DMS53 treated with DMSO at 0.1 percent for 48 hours (cell line): Measurements from ENCODE around the gene SLC27A6.
"Not testable (repeated sequence)": the region's sequence is repeated elsewhere in the genome, so short reads cannot be mapped to it uniquely, and the experiment has no call there.

Experiments used
- DNase-seq: peaks from one replicate; lab custom pipeline; 2025; ENCODE audit not compliant: unreplicated experiment; lab: John Stamatoyannopoulos, UW

SLC27A6 gene

GRCh38 chr5:128965011-128965637 lies at the start of gene SLC27A6:
TSS of gene SLC27A6 (plus strand) at chr5:128965488. CDS start at chr5:128966138, 650 bp downstream.
- DNase-seq, result peak; percentile 22

- no peak for DNase-seq
Measured at GRCh38 chr5:128919542-128919941, 45.7 kb upstream of the SLC27A6 start.

GRCh38 chr5:128920345-128921215 lies 44.7 kb upstream of the SLC27A6 start:
- peak; percentile 48 for DNase-seq

- DNase-seq, result no peak
Measured at GRCh38 chr5:128924299-128924698, 41.0 kb upstream of the SLC27A6 start.

- DNase-seq, result no peak
Measured at GRCh38 chr5:128925973-128926372, 39.3 kb upstream of the SLC27A6 start.

- no peak for DNase-seq
Measured at GRCh38 chr5:128927644-128928043, 37.6 kb upstream of the SLC27A6 start.

- DNase-seq, result not testable (repeated sequence)
Measured at GRCh38 chr5:128932232-128932631, 33.1 kb upstream of the SLC27A6 start.

- DNase-seq, result not testable (repeated sequence)
Measured at GRCh38 chr5:128943100-128943499, 22.2 kb upstream of the SLC27A6 start.

- no peak for DNase-seq
Measured at GRCh38 chr5:128949847-128950546, 15.3 kb upstream of the SLC27A6 start.

GRCh38 chr5:128951301-128951700 lies 14.0 kb upstream of the SLC27A6 start:
- DNase-seq, result not testable (repeated sequence)

- no peak for DNase-seq
Measured at GRCh38 chr5:128956164-128956563, 9.1 kb upstream of the SLC27A6 start.

- DNase-seq, result no peak
Measured at GRCh38 chr5:128962211-128962610, 3.1 kb upstream of the SLC27A6 start.

GRCh38 chr5:128965638-128966302 lies 482 bp downstream of the SLC27A6 start:
- no peak for DNase-seq

GRCh38 chr5:128966375-128966774 lies 1.1 kb downstream of the SLC27A6 start:
- DNase-seq, result no peak

GRCh38 chr5:128966846-128967245 lies 1.6 kb downstream of the SLC27A6 start:
- no peak for DNase-seq

GRCh38 chr5:128973244-128973643 lies 8.0 kb downstream of the SLC27A6 start:
- DNase-seq, result no peak

- DNase-seq, result no peak
Measured at GRCh38 chr5:128974567-128974966, 9.3 kb downstream of the SLC27A6 start.

GRCh38 chr5:128979761-128980160 lies 14.5 kb downstream of the SLC27A6 start:
- DNase-seq, result no peak

GRCh38 chr5:128980917-128981316 lies 15.6 kb downstream of the SLC27A6 start:
- DNase-seq, result no peak

GRCh38 chr5:128984480-128984879 lies 19.2 kb downstream of the SLC27A6 start:
- DNase-seq, result no peak

GRCh38 chr5:128988476-128988875 lies 23.2 kb downstream of the SLC27A6 start:
- no peak for DNase-seq
